Measurements from ENCODE around the gene SRF.

Gene SRF

GRCh38 chr6:43141644-43142043, 29.4 kb upstream of the SRF start:
- DNase-seq (ENCODE audit: low read depth): no peak

DNA sequence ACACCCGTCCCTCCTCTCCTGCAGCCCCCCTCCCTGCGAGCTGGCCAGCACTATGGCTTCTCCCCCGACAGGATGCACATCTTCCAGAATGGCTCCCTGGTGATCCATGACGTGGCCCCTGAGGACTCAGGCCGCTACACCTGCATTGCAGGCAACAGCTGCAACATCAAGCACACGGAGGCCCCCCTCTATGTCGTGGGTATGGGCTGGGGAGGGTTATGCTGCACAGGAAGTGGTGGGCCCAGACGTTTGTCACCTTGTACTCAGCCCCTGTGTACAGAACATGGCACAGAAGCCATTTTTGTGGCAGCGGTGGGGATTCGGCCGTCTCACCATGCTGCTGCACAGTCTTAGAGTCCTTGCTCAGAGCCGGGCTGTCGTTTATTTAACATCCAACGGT, 29.0 kb upstream of the SRF start:
- no peak overlapping the region for H3K4me3 ChIP-seq (ENCODE audit: low read depth, low read length)
- no peak for TF ChIP-seq CTCF (IDR thresholded peaks at IDR 0.05; ENCODE audit: control insufficient read depth, extremely low read depth, insufficient read depth)
- DNase-seq (ENCODE audit: low read depth): no peak

More at GRCh38 chr6:43141644-43142043, 29.4 kb upstream of the SRF start:
- H3K4me3 ChIP-seq (ENCODE audit: low read depth, low read length): no peak overlapping the region
- TF ChIP-seq CTCF (IDR thresholded peaks at IDR 0.05; ENCODE audit: control insufficient read depth, extremely low read depth, insufficient read depth): no peak

GRCh38 chr6:43143235-43144128, 27.6 kb upstream of the SRF start:
- DNase-seq (ENCODE audit: low read depth): no peak
- TF ChIP-seq CTCF (IDR thresholded peaks at IDR 0.05; ENCODE audit: control insufficient read depth, extremely low read depth, insufficient read depth): peak; percentile 67

DNA sequence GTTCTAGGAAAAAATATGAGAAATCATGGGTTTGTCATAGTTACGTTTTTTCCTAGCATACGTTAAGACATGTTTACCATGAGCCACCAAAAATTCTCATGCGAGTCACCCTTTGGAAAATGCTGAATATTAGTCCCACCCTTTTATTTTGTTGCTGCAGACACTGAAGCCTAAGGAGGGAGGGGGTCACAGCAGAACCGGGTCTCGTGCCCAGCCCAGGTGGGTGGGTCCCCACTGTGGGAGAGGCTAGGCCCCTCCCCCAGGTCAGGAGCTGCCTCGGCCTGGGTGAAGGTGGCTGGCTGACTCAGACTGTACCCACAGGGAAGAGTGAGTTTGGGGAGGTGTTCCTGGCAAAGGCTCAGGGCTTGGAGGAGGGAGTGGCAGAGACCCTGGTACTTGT, 26.2 kb upstream of the SRF start:
- no peak overlapping the region for H3K4me3 ChIP-seq (ENCODE audit: low read depth, low read length)
- no peak for TF ChIP-seq CTCF (IDR thresholded peaks at IDR 0.05; ENCODE audit: control insufficient read depth, extremely low read depth, insufficient read depth)
- DNase-seq (ENCODE audit: low read depth): no peak

More at GRCh38 chr6:43143235-43144128, 27.6 kb upstream of the SRF start:
- no peak overlapping the region for H3K4me3 ChIP-seq (ENCODE audit: low read depth, low read length)

DNA sequence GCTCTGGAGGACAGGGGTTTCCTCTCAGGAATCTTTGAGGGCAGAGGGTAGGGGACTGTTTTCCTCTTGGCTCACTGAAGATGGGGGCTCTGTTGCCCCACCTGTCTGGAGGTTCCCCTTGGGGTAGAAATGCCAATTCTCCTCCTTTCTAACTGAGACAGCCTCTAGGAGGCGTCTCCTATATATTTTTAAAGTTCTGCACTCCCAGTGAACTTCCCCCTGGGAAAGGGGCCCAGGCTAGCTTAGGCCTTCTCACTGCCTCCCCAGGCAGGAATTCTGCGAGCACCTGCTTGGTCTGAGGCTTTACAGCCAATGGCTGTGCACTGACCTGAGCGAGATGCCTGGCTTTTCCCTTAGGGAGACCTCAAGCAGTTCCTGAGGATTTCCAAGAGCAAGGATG, 24.8 kb upstream of the SRF start:
- DNase-seq (ENCODE audit: low read depth): no peak
- TF ChIP-seq CTCF (IDR thresholded peaks at IDR 0.05; ENCODE audit: control insufficient read depth, extremely low read depth, insufficient read depth): no peak
- H3K4me3 ChIP-seq (ENCODE audit: low read depth, low read length): no peak overlapping the region

DNA sequence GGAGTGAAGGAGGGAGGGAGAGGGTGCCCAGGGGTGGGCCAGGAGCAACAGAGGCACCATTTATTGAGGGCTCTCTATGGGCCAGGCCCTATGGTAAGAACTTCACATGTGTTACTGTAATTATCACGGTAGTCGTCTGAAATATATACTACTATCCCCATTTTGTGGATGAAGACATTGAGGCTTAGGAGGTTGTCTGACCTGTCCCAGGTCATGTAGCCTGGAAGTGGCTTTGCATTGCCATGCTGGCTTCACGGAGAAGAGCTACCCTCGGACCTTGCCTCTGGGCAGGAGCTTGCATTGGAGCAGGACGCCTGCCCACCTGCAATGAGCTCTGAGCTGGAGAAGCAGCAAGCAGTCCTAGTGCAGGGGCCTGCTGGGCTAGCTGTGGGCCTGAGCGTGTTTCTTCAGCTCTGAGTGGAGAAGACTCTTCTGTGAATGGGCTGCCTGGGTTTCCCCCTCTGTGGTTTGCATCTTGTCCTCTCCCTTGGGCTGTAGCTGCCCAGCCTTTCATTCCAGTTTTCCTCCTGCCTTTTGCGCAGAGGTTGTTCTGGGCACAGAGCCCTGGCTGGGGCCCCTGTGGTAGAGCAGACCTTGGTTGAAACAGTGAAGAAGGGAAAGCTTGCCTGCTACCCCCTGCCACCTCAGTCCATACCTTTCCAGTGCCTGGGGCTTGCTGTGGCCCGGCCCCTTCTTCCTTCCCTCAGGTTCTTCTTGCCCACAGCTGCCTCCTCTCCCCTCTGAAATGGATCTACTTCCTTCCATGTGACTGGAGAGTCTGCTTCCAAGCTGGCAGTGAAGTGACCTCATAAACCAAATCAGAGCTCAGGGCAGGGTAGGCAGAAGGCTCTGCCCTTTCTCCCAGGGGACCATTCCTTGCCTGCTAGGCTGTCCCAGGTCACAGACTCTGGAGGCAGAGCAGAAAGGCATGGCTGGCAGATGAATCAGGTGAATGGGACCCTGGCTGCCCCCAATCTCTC, 24.1 kb upstream of the SRF start:
- H3K4me3 ChIP-seq (ENCODE audit: low read depth, low read length): no peak overlapping the region
- DNase-seq (ENCODE audit: low read depth): no peak
- no peak for TF ChIP-seq CTCF (IDR thresholded peaks at IDR 0.05; ENCODE audit: control insufficient read depth, extremely low read depth, insufficient read depth)
